Putamen (tissue), 1 donor: ENCODE measurements around the gene RNF157.
A peak's percentile ranks its signal among the peaks of the same experiment; 100 is the strongest.

Experiments used
- DNase-seq: peaks from one replicate; pipeline ENCODE4 v3.0.0-alpha.2; 2016; ENCODE audit warnings: low spot score

Gene RNF157

GRCh38 chr17:76123191-76123499, 117.1 kb downstream of the RNF157 start:
- DNase-seq: no peak

- no peak for DNase-seq
These were observed 117.7 kb downstream of the RNF157 start for GRCh38 chr17:76122431-76123190.

- no peak for DNase-seq
These were observed 118.3 kb downstream of the RNF157 start for GRCh38 chr17:76121932-76122430.

- DNase-seq: no peak
These were observed 119.7 kb downstream of the RNF157 start for GRCh38 chr17:76120658-76121008.

GRCh38 chr17:76119409-76120371, 120.6 kb downstream of the RNF157 start:
- DNase-seq: no peak

- DNase-seq: no peak
These were observed 125.0 kb downstream of the RNF157 start for GRCh38 chr17:76115138-76115754.

GRCh38 chr17:76111956-76112355, 128.3 kb downstream of the RNF157 start:
- DNase-seq: no peak

GRCh38 chr17:76107509-76107908, 132.8 kb downstream of the RNF157 start:
- DNase-seq: no peak

GRCh38 chr17:76106703-76107102, 133.6 kb downstream of the RNF157 start:
- DNase-seq: no peak

- no peak for DNase-seq
These were observed 135.4 kb downstream of the RNF157 start for GRCh38 chr17:76104896-76105231.

- DNase-seq: no peak
These were observed 136.0 kb downstream of the RNF157 start for GRCh38 chr17:76104140-76104895.

GRCh38 chr17:76103274-76104139, 136.8 kb downstream of the RNF157 start, which contains the start of gene EXOC7:
EXOC7 (minus strand) TSS chr17:76103787; CDS start chr17:76103692, 95 bp downstream.
- peak; percentile 92 for DNase-seq

- DNase-seq: no peak
These were observed 137.4 kb downstream of the RNF157 start for GRCh38 chr17:76102944-76103273.

- DNase-seq: no peak
These were observed 142.5 kb downstream of the RNF157 start for GRCh38 chr17:76097716-76098295.

- no peak for DNase-seq
These were observed 144.3 kb downstream of the RNF157 start for GRCh38 chr17:76095943-76096342.

- DNase-seq: no peak
These were observed 146.2 kb downstream of the RNF157 start for GRCh38 chr17:76094046-76094445.

- DNase-seq: no peak
These were observed 147.5 kb downstream of the RNF157 start for GRCh38 chr17:76092526-76093413.
